T-helper 2 cell treated with Interferon-gamma antibody and Interleukin-4, amounts not matched to agents 5 μg/mL and 100 μg/mL, for 36 hours (primary cell): ENCODE data around the gene CTNNA3.
A peak's percentile ranks its signal among the peaks of the same experiment; 100 is the strongest.
"Not testable (repeated sequence)": the region's sequence is repeated elsewhere in the genome, so short reads cannot be mapped to it uniquely, and the experiment has no call there.

Experiments used
- DNase-seq: peaks from one replicate; pipeline ENCODE4 v3.0.0; 2021; ENCODE audit warnings: low spot score
- H3K27ac Mint-ChIP-seq: one replicate; pipeline ENCODE4 v1.8.0; 2021; ENCODE audit warnings: mild to moderate bottlenecking, mixed read lengths
- H3K27me3 Mint-ChIP-seq: one replicate; pipeline ENCODE4 v1.8.0; 2021; ENCODE audit warnings: low read depth, mixed read lengths
- H3K36me3 Mint-ChIP-seq: one replicate; pipeline ENCODE4 v1.8.0; 2021; ENCODE audit warnings: low read depth, mixed read lengths
- H3K4me1 Mint-ChIP-seq: one replicate; pipeline ENCODE4 v1.8.0; 2021; ENCODE audit warnings: low read depth, mixed read lengths
- H3K4me3 Mint-ChIP-seq: one replicate; pipeline ENCODE4 v1.8.0; 2022; ENCODE audit warnings: mild to moderate bottlenecking, moderate library complexity, mixed read lengths
- H3K9me3 Mint-ChIP-seq: one replicate; pipeline ENCODE4 v1.8.0; 2021; ENCODE audit warnings: mixed read lengths

CTNNA3 gene

DNA sequence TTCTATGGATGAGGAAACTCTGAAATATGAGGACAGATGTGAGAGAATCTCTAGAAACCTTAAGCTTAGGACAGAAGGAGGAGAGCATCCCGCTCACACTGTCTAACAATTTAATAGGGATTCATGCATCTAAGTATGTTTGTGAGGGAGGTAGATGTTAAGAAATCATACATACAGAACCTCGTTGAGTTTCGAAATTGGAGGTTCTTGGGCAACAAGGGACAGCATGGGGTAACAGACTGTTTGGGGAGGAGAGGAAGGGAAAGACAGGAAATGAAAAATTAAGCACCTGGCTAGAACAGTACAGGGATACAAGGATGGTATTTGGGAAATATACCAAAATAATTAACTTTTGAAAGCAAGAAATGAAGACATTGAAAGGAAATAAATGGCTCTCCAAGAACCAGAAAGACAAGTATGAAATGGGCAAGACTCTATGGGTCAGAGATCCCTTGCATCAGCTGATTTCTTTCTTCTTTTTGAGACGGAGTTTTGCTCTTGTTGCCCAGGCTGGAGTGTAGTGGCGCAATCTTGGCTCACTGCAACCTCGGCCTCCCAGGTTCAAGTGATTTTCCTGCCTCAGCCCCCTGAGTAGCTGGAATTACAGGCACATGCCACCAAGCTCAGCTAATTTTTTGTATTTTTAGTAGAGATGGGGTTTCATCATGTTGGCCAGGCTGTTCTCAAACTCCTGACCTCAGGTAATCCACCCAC, 207.9 kb downstream of the CTNNA3 start:
- H3K27me3 Mint-ChIP-seq = no peaks in the 10 kb centered on the region
- no peak for DNase-seq
- H3K9me3 Mint-ChIP-seq = peaks cover 4% of the 10 kb centered on the region
- no peaks in the 10 kb centered on the region for H3K4me1 Mint-ChIP-seq
- H3K4me3 Mint-ChIP-seq = no peak overlapping the region
- H3K27ac Mint-ChIP-seq = no peak overlapping the region
- no peaks in the 10 kb centered on the region for H3K36me3 Mint-ChIP-seq

GRCh38 chr10:67487199-67487598, 208.8 kb downstream of the CTNNA3 start:
- H3K27me3 Mint-ChIP-seq = no peaks in the 10 kb centered on the region
- no peaks in the 10 kb centered on the region for H3K4me1 Mint-ChIP-seq
- no peak overlapping the region for H3K4me3 Mint-ChIP-seq
- no peak for DNase-seq
- no peaks in the 10 kb centered on the region for H3K36me3 Mint-ChIP-seq
- H3K9me3 Mint-ChIP-seq = peaks cover 4% of the 10 kb centered on the region
- H3K27ac Mint-ChIP-seq = no peak overlapping the region

- no peak for DNase-seq
- Mint-ChIP-seq H3K4me1 (no peaks in the 10 kb centered on the region), H3K4me3 (no peak overlapping the region), H3K9me3 (peaks cover 14% of the 10 kb centered on the region), H3K36me3 (no peaks in the 10 kb centered on the region), H3K27ac (no peak overlapping the region), H3K27me3 (no peaks in the 10 kb centered on the region)
Observed at GRCh38 chr10:67477868-67478267, 218.1 kb downstream of the CTNNA3 start.

DNA sequence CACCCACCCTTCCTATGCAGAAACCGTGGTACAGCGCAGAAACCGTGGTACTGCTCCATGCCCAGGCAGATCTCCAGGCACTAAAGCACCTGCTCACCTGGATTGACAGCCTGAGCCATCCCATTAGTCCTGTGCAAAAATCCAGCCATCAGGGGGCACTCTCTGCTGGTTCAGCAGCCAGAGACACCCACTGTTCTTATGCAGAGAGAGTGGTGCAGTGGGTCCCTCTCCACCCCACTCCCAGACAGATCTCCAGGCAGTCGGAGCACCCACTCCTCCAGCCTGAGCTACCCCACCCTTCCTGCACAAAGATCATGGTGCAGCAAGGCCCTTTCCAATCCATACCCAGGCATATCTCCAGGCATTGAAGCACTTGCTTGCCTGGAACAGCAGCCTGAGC, 219.8 kb downstream of the CTNNA3 start:
- Mint-ChIP-seq H3K4me1 (no peaks in the 10 kb centered on the region), H3K36me3 (no peaks in the 10 kb centered on the region), H3K9me3 (peaks cover 14% of the 10 kb centered on the region), H3K27ac (no peak overlapping the region), H3K4me3 (no peak overlapping the region), H3K27me3 (no peaks in the 10 kb centered on the region)
- no peak for DNase-seq

DNA sequence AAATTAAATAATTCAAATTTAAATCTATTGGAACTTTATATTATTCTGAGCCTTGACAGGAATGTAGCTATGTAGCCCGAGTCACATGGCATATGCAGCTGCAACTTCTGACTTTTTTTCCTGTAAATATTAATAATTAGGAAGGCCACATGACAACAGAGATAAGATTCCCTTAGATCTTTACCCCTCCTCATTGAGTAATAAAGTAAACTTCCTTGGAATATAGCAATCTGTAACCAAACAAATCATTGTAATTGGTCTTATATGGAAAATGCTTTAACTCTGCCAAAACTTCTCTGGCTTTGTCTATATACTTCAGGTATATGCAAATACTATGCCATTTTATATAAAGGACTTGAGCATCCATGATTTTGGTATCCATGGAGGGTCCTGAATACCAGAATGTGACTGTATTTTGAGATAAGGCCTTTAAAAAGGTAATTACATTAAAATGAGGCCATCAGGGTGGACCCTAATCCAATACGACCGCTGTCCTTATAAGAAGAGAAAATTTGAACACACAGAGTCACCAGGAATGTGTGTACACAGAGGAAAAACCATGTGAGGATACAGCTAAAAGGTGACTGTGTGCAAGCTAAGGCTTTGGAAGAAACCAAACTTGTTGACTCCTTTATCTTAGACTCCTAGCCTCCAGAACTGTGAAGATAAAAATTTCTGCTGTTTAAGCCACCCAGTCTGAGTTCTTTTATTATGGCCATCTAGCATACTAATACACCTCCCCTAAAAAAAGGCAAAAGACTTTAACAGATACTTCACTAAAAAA, 222.0 kb downstream of the CTNNA3 start:
- Mint-ChIP-seq H3K4me1 (no peaks in the 10 kb centered on the region), H3K27ac (no peak overlapping the region), H3K27me3 (no peaks in the 10 kb centered on the region), H3K9me3 (peaks cover 14% of the 10 kb centered on the region), H3K36me3 (no peaks in the 10 kb centered on the region), H3K4me3 (no peak overlapping the region)
- no peak for DNase-seq

DNA sequence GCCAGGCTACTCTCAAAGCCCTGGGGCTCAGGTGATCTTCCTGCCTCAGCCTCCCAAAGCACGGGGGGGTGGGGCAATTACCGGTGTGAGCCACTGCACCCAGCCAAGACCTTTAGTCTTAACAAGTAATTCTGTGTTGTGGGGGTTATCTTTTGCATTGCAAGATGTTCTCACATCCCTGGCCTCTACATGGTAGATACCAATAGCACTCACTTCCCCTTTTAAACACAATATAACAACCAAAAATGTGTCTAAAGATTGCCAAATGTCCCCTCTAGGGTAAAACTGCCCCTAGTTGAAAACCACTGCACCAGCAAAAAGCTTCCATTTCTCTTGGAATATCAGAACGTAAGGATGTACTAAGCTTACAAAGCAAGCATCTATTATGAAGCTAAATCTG, 225.0 kb downstream of the CTNNA3 start:
- Mint-ChIP-seq H3K4me1 (no peaks in the 10 kb centered on the region), H3K4me3 (no peak overlapping the region), H3K27ac (no peak overlapping the region), H3K36me3 (no peaks in the 10 kb centered on the region), H3K27me3 (no peaks in the 10 kb centered on the region), H3K9me3 (no peaks in the 10 kb centered on the region)
- no peak for DNase-seq

DNA sequence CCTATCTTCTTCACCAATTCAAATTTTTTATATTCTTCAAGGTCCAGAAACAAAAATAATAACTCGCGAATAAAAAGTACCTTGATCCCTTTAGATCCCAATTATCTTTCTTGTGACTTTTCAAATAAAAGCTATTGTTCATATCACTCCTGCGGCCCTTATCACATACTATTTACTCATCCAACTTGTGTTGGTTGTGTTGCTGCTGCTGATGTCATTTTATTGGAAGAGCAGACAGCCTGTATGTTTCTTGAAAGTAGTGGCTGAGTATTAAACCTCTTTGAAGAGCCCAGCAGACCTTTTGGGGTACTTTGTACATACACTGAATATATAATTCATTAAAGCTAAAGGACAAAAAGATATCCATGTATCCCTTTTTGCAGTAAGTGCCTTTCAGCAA, 231.7 kb downstream of the CTNNA3 start:
- H3K4me1 Mint-ChIP-seq = no peaks in the 10 kb centered on the region
- no peak for DNase-seq
- no peak overlapping the region for H3K4me3 Mint-ChIP-seq
- no peaks in the 10 kb centered on the region for H3K36me3 Mint-ChIP-seq
- no peak overlapping the region for H3K27ac Mint-ChIP-seq
- no peaks in the 10 kb centered on the region for H3K9me3 Mint-ChIP-seq
- H3K27me3 Mint-ChIP-seq = no peaks in the 10 kb centered on the region

- no peak overlapping the region for H3K27ac Mint-ChIP-seq
- H3K27me3 Mint-ChIP-seq = no peaks in the 10 kb centered on the region
- H3K9me3 Mint-ChIP-seq = no peaks in the 10 kb centered on the region
- no peaks in the 10 kb centered on the region for H3K36me3 Mint-ChIP-seq
- H3K4me1 Mint-ChIP-seq = no peaks in the 10 kb centered on the region
- DNase-seq = no peak
- H3K4me3 Mint-ChIP-seq = no peak overlapping the region
Observed at GRCh38 chr10:67452892-67453291, 243.1 kb downstream of the CTNNA3 start.

- H3K4me3 Mint-ChIP-seq = no peak overlapping the region
- H3K4me1 Mint-ChIP-seq = no peaks in the 10 kb centered on the region
- H3K27me3 Mint-ChIP-seq = no peaks in the 10 kb centered on the region
- H3K9me3 Mint-ChIP-seq = peaks cover 15% of the 10 kb centered on the region
- H3K36me3 Mint-ChIP-seq = no peaks in the 10 kb centered on the region
- H3K27ac Mint-ChIP-seq = no peak overlapping the region
- no peak for DNase-seq
Observed at GRCh38 chr10:67438605-67439304, 257.2 kb downstream of the CTNNA3 start.

DNA sequence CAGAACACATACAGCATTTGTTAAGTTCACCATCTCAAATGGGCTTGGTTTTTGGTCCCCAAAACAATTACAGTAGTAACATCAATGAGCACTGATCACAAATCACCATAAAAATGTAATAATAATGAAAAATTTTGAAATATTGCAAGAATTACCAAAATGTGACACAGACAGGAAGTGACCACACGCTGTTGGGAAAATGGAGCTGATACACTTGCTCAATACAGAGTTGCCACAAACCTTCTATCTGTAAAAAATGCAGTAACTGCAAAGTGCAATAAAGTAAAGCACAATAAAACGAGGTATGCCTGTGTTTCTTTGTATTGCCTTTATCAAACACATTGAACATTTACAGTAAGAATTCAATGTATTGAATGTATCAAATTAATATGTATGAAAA, 262.7 kb downstream of the CTNNA3 start:
- DNase-seq = no peak
- Mint-ChIP-seq H3K9me3 (no peaks in the 10 kb centered on the region), H3K36me3 (no peaks in the 10 kb centered on the region), H3K4me1 (no peaks in the 10 kb centered on the region), H3K4me3 (no peak overlapping the region), H3K27me3 (no peaks in the 10 kb centered on the region), H3K27ac (no peak overlapping the region)

- DNase-seq = no peak
- no peaks in the 10 kb centered on the region for H3K4me1 Mint-ChIP-seq
- no peak overlapping the region for H3K27ac Mint-ChIP-seq
- no peaks in the 10 kb centered on the region for H3K27me3 Mint-ChIP-seq
- H3K9me3 Mint-ChIP-seq = peaks cover 4% of the 10 kb centered on the region
- no peaks in the 10 kb centered on the region for H3K36me3 Mint-ChIP-seq
- H3K4me3 Mint-ChIP-seq = no peak overlapping the region
Observed at GRCh38 chr10:67402620-67403019, 293.4 kb downstream of the CTNNA3 start.

DNA sequence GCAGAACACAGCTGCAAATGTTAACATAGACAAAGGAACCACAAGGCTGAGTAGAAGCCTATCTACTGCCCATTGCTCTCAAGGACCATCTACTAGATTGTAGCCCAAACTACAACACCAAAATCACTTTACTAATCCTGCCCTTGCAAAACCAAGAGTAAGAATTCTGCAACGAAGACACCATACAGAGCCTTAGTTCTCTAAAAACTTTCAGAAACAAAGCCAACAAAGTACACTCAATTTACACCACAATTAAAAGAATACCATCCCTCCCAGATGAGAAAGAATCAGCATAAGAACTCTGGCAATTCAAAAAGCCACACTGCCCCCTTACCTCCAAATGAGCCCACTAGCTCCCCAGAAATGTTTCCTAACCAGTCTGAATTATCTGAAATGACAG, 294.3 kb downstream of the CTNNA3 start:
- Mint-ChIP-seq H3K4me3 (no peak overlapping the region), H3K27ac (no peak overlapping the region), H3K36me3 (no peaks in the 10 kb centered on the region), H3K4me1 (no peaks in the 10 kb centered on the region), H3K27me3 (no peaks in the 10 kb centered on the region), H3K9me3 (peaks cover 4% of the 10 kb centered on the region)
- DNase-seq = no peak

DNA sequence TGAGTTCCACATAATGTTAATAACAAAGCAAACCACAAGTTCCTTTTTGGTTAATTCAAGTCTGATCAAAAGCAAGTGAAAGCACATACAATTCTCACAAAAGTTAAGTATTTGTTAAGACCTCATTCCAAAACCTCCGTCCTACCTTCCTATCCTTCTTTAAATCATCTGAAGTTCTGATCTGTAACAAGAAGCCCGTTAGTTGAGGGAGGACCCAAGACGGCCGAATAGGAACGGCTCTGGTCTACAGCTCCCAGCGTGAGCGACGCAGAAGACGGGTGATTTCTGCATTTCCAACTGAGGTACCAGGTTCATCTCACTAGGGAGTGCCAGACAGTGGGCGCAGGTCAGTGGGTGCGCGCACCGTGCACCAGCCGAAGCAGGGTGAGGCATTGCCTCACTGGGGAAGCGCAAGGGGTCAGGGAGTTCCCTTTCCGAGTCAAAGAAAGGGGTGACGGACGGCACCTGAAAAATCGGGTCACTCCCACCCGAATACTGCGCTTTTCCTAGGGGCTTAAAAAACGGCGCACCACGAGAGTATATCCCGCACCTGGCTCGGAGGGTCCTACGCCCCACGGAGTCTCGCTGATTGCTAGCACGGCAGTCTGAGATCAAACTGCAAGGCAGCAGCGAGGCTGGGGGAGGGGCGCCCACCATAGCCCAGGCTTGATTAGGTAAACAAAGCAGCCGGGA, 309.0 kb downstream of the CTNNA3 start:
- not testable (repeated sequence) for H3K9me3 Mint-ChIP-seq, H3K27ac Mint-ChIP-seq, H3K4me1 Mint-ChIP-seq, DNase-seq, H3K36me3 Mint-ChIP-seq
- H3K4me3 Mint-ChIP-seq = peak overlapping the region; percentile 36
- H3K27me3 Mint-ChIP-seq = peaks cover 10% of the 10 kb centered on the region

DNA sequence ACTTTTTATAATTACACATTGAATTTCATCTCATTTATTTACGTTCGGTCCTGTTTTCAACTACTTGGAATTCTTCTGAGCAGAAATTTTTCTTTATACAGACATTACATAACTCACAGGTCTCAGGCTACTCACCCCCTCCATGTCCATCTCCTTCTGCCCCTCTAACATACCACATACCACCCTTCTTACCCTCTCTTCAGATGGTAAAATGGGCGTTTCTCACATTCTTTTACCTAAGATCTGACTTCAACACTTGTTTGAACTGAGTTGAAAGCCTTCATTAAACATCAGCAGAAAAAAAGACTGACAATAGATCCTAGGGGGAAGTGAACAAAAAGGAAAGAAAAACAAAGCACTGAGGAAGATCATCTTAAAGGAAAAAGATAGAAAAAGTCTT, 309.7 kb downstream of the CTNNA3 start:
- Mint-ChIP-seq H3K36me3 (no peaks in the 10 kb centered on the region), H3K27me3 (peaks cover 10% of the 10 kb centered on the region), H3K27ac (no peak overlapping the region), H3K4me3 (no peak overlapping the region), H3K9me3 (no peaks in the 10 kb centered on the region), H3K4me1 (peaks cover 2% of the 10 kb centered on the region)
- no peak for DNase-seq
